ENCODE results near the gene SNRNP48.

- TF ChIP-seq SPI1 (IDR thresholded peaks at IDR 0.05; ENCODE audit: low read depth, low read length), result no peak
- no peak for TF ChIP-seq TAF1 (IDR thresholded peaks at IDR 0.05; ENCODE audit: low read depth, low read length)
- TF ChIP-seq POLR2A (IDR thresholded peaks at IDR 0.05; ENCODE audit: low read depth, low read length), result no peak
- no peak for TF ChIP-seq POLR2AphosphoS5 (IDR thresholded peaks at IDR 0.05; ENCODE audit: low read depth, low read length)
Observed at GRCh38 chr6:7569082-7569481, 20.9 kb upstream of the SNRNP48 start.

Data from GM12891 (cell line).